Measurements from ENCODE around the gene SLU7.
A peak's percentile ranks its signal among the peaks of the same experiment; 100 is the strongest.

SLU7 gene

DNA sequence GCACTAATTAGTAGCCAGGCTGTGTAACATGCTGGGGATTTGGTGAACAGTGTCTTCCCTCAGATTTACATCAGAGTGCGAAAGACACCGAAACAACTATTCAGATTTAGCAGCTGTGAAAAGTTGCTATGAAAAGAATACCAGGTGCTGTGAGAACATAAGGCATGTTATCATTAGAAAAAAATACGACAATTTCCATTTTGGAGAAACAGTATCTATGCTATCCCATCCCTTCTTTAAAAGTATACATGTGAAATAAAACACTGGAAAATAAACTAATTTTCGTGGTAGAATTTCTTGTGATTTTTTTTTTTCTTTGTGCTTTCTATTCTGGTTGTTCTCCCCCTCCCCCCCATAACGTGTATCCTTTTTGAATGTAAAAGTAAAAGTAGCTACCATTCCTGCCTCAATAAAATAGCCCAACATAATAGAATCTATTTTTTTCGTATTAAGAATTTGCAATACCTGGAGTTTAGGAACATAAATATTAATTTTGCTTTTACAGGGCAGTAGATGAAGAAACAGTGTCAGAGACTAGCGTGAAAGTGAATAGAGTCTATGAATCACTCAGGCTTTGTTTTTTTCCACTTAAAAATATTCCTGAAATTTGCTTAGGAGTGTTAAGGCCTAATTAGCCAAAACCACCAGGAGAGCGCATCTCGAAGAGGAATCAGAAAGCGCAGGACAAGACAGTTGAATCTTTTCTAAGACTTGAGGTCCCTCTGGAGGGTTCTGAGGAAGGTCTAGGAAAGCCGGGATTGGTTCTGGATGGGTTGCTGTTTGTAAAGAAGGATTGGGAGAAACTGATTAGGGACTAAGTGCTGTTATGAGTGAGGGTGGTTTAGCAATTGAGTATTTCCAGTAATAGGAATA is 813 bp upstream of the SLU7 start:
- DNase-seq (ENCODE audit: low read depth), result no peak

DNA sequence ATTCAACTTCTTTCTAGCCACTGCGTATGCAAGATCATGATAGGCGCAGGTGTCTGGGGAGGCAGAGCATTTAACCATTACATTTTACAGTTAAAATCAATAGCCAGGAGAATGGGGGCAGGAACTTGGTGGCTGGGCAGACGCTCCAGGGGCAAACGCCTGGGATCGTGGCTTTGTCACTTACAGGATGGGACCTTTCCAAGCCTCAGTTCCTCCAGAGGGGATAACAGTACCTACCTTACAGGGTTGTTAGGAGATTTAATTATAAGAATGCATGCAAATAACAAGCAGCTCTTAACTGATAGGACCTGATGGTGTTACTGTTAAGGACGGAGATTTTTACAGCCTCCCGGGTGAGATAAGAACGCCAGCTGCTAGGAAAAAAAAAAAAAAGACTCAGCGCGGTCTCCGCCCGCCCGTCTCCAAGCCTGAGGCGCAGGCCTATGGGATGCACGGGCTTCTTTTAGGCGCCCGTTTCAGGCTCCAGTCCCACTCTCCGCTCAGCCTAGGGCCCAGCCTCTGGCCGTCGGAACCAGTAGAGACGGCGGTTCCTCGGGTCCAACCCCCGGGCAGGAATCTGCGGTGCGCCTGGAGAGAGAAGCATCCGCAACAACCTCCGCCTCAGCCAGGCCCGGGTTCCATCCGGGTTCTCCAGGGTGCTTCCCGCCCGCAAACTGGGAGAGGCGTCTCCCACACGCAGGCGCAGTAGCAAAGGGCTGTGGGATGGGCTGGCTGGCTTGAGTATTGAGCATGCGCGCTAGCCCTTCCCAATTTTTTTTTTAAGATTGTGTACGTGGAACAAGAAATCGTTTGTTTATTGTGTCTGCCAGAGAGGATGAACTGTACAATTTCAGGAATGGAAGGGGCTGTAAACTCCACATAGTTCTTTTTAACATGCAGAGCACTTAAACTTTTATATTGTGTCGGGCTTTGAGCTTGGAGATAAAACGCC is 19.2 kb downstream of the SLU7 start, which contains the start of gene FAM200C:
Gene FAM200C (minus strand): TSS at position 653 of the 952 bp plus-strand sequence. CDS start 4,564 bp downstream, outside the sequence.
- peak; percentile 88 for DNase-seq (ENCODE audit: low read depth)

DNA sequence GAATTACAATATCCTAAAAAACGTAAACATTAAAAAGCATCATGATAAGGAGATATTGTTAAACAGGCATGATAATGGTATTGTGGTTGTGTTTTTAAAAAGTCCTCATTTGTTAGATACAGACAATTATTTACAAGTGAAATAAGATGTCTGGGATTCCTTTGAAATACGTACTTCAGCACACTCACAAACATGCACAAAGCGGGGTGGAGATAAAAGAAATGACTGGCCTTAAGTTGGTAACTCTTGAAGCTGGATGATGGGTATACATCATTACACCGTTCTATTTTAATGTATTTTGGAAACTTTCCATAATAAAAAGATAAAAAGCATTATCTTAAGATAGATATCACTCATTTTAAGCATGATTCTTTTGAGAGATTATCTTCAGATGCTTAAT is 20.1 kb downstream of the SLU7 start:
- no peak for DNase-seq (ENCODE audit: low read depth)

DNA sequence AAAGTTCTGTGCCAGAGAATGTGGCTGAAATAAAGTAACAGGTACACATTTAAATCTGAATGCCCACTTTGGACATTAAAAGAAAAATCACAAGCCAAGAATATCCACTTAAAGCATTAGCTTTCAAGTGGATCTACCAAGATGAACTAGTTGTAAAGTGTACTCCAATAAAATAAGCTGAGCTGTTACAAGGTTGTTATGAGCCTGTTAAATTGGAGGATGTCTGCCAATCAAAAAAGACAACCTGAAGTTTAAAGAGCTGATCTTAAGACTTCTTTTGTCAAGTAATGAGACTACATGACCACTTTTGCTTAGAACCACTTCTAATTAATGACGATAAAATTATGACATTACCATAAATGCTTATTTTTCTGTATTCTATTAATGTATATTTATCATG is 21.4 kb downstream of the SLU7 start:
- DNase-seq (ENCODE audit: low read depth), result no peak

DNA sequence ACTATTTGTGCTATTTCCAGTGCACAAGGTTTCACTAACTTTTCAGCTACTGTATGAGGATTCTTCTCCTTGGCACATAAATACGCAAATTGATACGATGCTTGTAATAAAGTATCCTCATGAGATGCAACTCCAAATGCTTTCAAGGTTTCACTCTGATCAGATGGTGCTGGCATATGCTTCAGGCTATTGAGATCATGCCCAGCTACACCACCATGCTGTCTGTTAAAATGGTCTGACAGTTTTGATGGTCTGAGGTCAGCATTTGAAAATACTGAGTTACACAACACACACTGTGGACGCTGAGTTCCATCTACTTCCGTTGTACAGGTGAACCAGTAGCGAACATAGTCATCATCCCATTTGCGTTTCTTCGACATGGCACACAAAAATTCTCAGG is 23.8 kb downstream of the SLU7 start:
- no peak for DNase-seq (ENCODE audit: low read depth)

DNA sequence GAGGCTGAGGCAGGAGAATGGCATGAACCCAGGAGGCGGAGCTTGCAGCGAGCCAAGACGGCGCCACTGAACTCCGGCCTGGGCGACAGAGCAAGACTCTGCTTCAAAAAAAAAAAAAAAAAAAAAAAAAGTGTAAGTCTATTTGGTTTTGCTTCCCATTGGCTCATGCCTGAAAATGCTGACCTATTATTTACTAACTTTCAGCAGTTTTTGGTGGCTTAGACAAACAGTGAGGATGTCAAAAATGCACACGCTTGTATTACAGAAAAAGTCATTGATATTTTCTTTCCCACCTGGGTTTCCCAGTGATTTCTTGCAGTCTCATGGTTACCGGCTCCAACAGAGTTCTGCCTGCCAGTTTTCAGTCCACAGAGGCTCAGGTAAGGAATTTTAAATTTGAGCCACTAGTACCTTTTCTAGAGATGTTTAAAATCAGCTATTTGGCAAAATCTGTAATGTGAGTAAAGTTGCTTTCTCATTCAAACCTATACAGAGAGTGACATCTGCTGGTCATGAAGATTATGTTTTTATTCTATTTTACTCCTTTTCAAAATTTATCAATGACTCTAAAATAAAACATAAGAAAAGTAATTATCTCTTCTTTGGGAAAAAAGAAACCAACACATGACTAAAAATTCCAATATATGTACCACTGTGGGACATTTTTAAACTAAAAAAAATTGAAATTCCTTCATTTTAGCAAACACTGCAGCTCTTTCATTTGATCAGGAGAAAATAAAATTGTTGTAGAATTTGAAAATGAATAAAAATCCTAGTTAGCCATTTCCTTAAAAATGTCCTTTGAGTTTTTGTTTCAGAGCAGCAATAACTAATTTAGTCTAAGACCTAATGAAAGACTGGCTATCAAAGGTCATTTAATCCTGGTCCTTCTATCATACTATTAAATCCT is 27.8 kb downstream of the SLU7 start:
- DNase-seq (ENCODE audit: low read depth), result no peak

DNA sequence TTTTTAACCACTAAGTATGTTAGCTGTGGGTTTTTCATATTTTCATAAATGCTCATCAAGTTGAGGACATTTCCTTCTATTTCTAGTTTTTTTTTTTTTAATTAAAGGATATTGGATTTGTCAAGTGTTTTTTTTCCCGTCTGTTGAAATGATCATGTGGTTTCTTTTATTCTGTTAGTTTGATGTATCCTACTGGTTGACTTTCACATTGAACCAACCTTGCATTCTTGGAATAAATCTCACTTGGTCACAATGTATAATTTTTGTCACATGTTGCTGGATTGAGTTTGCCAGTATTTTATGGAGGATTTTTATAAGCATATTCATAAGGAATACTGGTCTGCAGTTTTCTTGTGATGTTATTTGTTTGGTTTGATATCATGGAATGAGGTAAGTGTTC is 31.4 kb downstream of the SLU7 start:
- no peak for DNase-seq (ENCODE audit: low read depth)

DNA sequence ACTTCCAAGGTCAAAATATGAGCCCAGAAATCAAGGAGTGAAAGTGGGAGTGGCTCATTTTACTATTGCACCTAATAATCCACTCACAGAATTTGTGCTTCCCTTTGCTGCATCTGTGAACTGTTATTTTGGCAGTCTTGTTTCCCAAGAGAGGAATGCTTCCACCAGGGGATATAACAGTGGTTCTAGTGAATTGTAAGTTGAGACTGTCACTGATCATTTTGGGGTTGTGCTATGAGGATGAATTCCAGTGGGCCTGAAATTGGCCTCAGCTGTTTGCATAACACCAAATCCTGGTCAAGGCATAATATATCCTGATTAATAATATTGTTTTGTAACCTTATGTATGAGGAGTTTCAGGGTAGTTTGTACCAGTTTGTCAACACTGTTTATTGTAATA is 33.4 kb downstream of the SLU7 start:
- DNase-seq (ENCODE audit: low read depth), result no peak

DNA sequence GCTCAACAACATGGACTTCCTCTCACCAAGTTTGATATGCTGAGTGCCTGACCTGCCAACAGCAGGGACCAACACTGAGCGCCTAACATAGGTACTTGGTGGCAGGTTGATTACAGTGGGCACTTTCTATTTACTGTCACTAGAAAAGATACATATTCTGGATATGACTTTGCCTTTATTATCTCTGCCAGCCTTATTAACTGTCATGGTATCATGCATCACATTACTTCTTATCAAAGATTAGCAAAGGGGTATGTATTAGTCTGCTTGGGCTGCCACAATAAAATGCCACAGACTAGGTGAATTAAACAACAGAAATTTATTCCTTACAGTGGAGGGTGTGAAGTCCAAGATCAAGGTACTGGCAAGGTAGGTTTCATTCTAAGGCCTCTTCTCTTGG is 34.2 kb downstream of the SLU7 start:
- DNase-seq (ENCODE audit: low read depth), result no peak

DNA sequence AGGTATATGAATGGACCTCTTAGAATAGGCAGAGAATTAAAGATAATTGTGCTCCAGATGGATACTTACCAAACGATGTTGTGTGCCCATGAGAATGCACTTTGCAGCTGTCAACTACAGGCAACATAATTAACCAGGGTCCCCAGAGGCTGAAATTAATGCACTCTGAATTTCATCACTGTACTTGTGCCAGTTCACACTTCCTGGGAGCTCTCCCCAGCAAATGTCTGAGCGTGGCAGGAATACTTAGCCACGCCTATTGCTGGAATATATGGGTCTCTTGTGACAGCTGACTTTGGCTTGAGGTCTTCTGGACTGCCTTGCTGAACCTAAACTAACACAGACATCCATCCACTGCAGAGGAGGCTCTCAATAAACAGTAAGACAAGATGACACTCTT is 36.5 kb downstream of the SLU7 start:
- DNase-seq (ENCODE audit: low read depth), result no peak

DNA sequence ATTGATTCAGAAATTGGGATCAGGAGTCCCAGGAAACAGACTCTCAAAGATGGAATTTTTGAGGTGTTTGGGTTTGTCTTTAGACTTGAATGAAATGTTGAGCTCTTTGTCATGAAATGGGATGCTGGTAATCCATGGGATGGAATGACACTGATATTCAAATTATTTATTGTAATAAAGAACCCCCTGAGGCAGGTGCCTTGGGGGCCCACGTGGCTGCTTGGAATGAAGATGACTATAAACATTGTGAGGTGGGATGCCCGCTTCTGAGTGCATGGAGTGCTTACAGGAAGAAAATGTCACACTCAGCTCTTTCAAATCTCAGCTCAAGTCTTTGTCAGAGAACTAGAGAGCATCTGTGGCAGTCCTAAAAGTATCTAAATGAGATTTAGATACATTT is 38.8 kb downstream of the SLU7 start:
- no peak for DNase-seq (ENCODE audit: low read depth)

DNA sequence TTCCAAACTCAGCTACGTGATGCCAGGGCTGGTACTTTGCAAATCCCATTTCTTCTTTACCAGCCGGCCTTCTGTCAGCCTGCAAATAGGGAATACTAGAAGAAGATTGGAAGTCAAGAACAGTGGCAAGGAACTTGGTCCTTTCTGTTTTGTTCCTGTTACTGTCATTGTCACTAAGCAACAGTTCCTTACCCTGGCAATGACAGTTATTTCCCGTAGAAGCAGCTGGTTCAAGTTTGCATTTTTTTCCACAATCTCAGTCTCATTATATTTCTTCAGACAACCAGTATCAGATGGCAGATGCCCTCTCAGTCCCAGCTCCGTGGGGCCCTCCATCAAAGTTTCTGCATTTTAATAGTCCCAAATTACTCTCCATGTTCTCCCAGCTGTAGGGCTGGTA is 39.4 kb downstream of the SLU7 start:
- no peak for DNase-seq (ENCODE audit: low read depth)

DNA sequence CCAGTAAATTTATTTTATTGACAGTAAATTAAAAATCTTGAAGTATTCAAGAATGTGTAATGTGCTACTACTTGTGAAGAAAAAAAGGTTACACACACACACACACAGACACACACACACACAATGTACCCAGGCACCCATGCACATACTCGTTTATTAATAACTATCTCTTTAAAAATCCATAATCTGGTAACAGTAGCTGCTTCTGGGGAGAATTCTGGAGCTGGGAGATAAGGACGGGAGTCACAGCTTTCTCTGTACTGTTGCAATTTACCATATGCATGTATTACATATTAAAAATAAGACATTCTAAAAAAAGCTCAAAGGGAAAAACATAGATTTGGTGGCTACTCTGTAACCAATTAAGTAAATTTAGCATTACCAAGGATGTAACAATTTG is 40.6 kb downstream of the SLU7 start:
- DNase-seq (ENCODE audit: low read depth), result no peak

DNA sequence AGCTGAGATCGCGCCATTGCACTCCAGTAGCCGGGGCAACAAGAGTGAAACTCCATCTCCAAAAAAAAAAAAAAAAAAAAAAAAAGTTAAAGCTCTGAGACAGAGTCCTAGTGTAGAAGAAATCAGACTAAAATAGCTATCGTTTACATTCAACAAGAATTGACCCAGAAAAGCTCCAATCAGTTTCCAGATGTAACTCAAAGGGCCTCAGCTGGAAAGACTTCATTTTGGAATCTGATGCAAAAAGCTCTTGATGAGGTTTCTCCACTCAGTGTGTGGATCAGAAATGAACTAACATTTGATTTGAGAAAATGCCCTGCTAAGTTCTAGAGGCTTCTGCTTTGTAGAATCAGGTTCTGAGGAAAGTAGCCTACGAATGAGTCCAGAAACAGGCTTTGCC is 41.2 kb downstream of the SLU7 start:
- DNase-seq (ENCODE audit: low read depth), result no peak

DNA sequence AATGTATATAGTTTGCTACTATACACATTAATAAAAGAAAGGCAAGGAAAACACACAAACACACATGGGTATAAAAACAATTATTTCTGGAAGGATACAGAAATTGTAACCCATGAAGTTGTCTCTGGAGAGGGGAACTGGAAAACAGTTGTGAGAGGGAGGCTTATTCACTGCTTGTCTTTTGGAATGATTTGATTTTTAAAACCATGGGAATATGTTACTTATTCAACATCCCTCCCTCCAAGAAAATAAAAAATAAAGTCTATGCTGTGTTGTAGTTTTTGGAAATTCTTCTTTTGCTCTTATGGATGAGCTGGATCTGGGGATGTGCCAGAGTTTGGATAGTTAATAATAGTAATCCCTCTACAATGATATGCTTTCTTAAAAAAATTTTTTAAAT is 42.5 kb downstream of the SLU7 start:
- no peak for DNase-seq (ENCODE audit: low read depth)

DNA sequence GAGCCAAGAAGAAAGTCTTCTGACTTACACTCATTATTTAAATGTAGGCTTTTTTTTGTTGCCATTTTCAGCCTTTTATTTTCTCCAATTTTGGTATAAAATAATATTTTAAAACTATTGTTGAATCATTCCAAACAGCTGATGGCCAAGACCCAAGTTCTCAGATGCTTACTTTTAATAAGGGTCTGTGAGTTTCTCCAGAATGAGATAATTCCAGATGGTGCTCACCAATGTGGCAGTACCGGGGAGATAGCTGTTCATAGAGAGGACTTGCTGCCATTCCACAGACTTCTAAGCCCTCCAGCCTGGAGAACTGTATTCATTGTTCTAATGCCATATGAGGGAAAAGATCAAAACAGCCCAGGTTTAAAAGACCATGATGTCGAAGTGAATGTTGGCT is 43.2 kb downstream of the SLU7 start:
- no peak for DNase-seq (ENCODE audit: low read depth)

DNA sequence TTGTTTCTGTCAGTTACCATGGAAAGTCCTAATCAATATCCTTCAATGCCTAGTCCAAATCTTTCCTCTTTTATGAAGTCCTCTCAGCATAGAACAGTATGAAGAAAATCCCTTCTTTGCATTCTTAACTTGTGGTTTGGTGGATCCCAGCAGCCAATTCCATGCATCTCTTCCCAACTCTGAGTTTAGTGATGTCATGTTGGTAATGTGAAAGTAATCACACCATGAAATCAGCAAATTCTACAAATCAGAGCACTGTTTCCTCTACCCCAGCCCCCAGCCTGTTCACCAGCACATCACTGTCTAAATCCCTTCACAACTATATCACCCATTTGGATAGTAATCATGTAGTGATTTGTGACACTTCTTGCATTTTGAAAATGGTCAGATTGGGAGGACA is 43.7 kb downstream of the SLU7 start:
- no peak for DNase-seq (ENCODE audit: low read depth)

DNA sequence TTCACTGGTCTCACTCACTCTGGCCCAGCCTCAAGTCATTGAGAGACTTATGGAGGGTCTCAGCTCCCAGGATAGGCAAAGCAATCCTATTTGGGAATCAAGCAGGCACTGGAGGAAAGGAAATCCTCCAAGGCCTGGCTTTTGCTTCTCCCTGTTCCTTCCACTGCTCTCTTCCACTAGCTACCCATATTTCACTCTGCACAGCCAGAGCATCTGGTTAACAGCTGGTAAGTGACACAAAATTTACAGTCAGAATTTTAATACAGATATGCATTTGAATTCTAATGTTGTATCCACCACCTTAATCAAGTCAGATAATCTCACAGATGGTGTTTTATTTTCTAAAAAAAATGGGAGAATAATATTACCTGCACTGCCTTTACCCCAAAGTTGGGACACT is 47.6 kb downstream of the SLU7 start:
- no peak for DNase-seq (ENCODE audit: low read depth)

DNA sequence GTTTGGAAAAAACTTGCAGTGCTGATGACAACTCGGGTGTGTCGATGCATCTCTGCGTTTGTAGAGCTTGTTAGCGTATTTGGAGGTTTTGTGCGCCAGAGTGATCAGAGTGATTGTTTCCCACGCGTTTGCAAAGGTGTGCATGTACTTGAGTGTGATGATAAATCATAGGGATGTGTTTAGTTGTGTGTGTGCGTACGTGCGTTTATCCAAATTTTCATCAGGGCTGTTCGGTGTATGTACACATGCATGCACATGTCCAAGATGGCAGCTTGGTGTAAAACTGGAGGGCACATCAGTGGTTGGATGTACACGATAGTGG is 48.2 kb downstream of the SLU7 start:
- DNase-seq (ENCODE audit: low read depth), result no peak

DNA sequence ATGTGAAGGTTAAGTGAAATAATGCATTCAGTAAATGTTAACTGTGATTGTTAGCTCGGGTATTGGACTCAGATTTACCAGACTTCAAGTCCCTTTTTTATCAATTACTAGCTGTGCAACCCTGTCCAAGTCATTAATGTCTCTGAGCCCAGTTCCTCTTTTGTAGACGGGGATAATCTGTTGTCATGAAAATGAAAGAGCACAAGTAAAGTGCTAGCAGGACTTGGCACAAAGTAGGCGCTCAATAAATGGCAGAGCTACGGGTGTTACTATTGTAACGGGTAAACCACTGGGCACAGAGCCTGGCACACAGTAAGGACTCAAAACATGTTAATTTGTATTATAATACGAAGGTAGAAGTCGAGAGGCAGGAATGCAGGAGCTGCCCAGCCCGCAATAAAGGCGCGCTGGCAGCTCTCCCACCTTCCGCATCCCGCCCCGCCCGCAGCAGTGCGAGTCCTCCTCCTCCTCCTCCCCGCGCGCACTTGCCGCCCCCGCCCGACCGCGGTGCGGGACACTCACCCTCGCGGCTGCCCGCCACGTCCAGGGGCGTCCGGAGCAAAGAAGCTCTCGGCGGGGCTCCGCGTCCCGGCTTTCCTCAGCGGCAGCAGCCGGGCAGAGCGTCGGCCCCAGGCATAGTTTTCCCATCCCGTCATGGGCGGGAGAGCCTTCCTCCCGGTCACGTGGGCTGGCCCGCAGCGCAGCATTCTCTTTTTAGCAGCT is 48.7 kb downstream of the SLU7 start, which contains the start of gene C1QTNF2:
Gene C1QTNF2 (minus strand): TSS at position 637 of the 723 bp plus-strand sequence. CDS start 15,615 bp downstream, outside the sequence.
- DNase-seq (ENCODE audit: low read depth), result peak; percentile 35

DNA sequence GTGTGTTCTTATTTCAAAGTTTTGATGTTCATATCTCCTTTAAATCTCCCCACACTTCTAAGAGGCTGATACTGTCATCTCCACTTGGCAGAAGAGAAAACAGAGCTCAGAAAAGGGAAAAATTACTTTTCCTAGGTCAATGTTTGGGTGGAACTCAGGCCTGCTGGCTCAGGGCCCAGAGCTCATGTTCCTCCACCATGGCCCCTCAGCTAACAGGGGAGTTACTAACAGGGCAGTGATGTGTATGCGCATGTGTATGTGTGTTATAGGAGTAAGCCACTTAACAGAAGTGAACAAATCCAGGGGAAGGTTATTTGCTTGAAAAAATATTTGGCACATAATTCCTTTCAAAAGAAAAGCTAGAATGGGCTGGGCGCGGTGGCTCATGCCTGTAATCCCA is 51.0 kb downstream of the SLU7 start:
- DNase-seq (ENCODE audit: low read depth), result no peak

All from GM04504 (cell line).